H1 (cell line): ENCODE data around the gene GMFB.

Experiments
- BRCA1 ChIP-seq: IDR thresholded peaks from 2 replicates; pipeline ENCODE4 v1.6.1; 2012; ENCODE audit warnings: low read depth, low read length, improper control_type of control experiment
- CHD1 ChIP-seq: IDR thresholded peaks from 2 replicates; pipeline ENCODE4 v1.6.1; 2012; ENCODE audit warnings: low read depth, low read length, improper control_type of control experiment
- CTCF ChIP-seq, 3 experiments: IDR thresholded peaks; 1 replicate in 2 of 3; 2 replicates in 1 of 3; pipeline versions ENCODE4 v1.5.1 to v1.6.1; 2011; ENCODE audit warnings: low read length in 3 of 3, mild to moderate bottlenecking in 3 of 3, inconsistent platforms in 2 of 3, low read depth in 1 of 3, moderate library complexity in 1 of 3; ENCODE audit not compliant: insufficient read depth in 1 of 3; ENCODE audit errors: control extremely low read depth in 1 of 3
- FOSL1 ChIP-seq: IDR thresholded peaks from 2 replicates; pipeline ENCODE4 v1.6.1; 2011; ENCODE audit warnings: mild to moderate bottlenecking, low read depth, low read length, moderate library complexity; ENCODE audit not compliant: insufficient read depth
- KDM1A ChIP-seq: fragments of 200-600, 300-600 bp; sonication (generic); IDR thresholded peaks from 2 replicates; pipeline ENCODE4 v1.7.1; 2016; ENCODE audit warnings: mild to moderate bottlenecking, low read length, borderline replicate concordance
- KDM4A ChIP-seq: IDR thresholded peaks from one replicate; pipeline ENCODE4 v1.7.1; 2012; ENCODE audit warnings: low read depth, mild to moderate bottlenecking, moderate library complexity, low read length, inconsistent platforms; ENCODE audit not compliant: severe bottlenecking
- MAX ChIP-seq: IDR thresholded peaks from 2 replicates; pipeline ENCODE4 v1.6.1; 2012; ENCODE audit warnings: inconsistent platforms
- POLR2A ChIP-seq, 2 experiments: IDR thresholded peaks; 1 replicate in 1 of 2; 2 replicates in 1 of 2; pipeline ENCODE4 v1.6.1; 2011; ENCODE audit warnings: low read depth in 2 of 2, low read length in 2 of 2, mild to moderate bottlenecking in 2 of 2; ENCODE audit errors: control extremely low read depth in 1 of 2
- POLR2AphosphoS5 ChIP-seq: IDR thresholded peaks from 2 replicates; pipeline ENCODE4 v1.6.1; 2011; ENCODE audit warnings: low read depth, low read length
- RFX5 ChIP-seq: IDR thresholded peaks from 2 replicates; pipeline ENCODE4 v1.6.1; 2011; ENCODE audit warnings: low read depth, low read length, improper control_type of control experiment, borderline replicate concordance
- SAP30 ChIP-seq: fragments of 300-600 bp; sonication (generic); IDR thresholded peaks from 2 replicates; pipeline ENCODE4 v1.7.1; 2012; ENCODE audit warnings: low read length, moderate library complexity, mild to moderate bottlenecking, inconsistent platforms; ENCODE audit not compliant: insufficient read depth, insufficient replicate concordance

GRCh38 chr14:54516709-54517108, 27.9 kb upstream of the GMFB start:
- TF ChIP-seq POLR2A (IDR thresholded peaks at IDR 0.05; ENCODE audit: control extremely low read depth in 1 of 2, low read depth in 2 of 2, low read length in 2 of 2) (no peak), CTCF (IDR thresholded peaks at IDR 0.05; ENCODE audit: control extremely low read depth in 1 of 3, insufficient read depth in 1 of 3, low read depth in 1 of 3, low read length in 3 of 3) (no peak), SAP30 (no peak), KDM4A (no peak), FOSL1 (no peak), BRCA1 (no peak), CHD1 (no peak), KDM1A (no peak), RFX5 (no peak), POLR2AphosphoS5 (no peak), MAX (no peak)
